ENCODE data around the gene EPHA3.

DNA sequence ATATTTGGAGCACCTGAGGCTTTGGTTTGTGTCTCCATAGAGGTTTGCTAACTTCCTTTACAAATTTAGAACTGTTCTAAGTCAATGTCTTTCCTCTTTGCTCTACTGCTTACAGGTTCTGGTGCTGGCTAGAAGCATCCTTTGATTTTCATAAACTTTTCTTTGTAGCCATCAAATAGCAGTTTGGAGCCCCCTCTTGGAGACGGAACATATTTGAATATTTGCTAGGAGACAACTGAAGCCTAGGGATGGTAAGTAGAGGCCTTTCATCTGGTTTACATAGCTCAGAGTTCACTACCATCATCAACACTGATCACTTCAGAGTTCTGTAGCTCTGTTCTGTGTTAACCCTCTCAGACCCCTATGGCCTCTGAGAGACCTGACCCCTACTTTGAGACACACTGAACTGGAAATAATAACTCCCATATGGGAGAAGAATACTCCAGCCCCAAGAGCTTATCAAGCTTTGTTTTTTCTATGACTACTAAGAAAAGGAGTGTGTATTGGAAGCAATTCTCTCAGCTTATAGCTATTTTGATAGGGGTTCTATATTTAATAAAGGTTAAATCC lies 420.4 kb downstream of the EPHA3 start:
- TF ChIP-seq POLR2AphosphoS5 (IDR thresholded peaks at IDR 0.05; ENCODE audit: low read depth, low read length): no peak
- no peak for TF ChIP-seq TAF1 (IDR thresholded peaks at IDR 0.05; ENCODE audit: borderline replicate concordance, low read depth, low read length)
